ENCODE measurements around the gene VTI1A. TPM values are rescaled to one million over a fixed set of nuclear protein-coding genes. Genes with fewer than 3 reads are reported as not detected.

VTI1A gene
- total RNA-seq, 3 donors from 2014 or later (not counting 1 experiment from before 2014, with no cell fraction given) = 62.6 to 77.6 (median 68.2) TPM

DNA sequence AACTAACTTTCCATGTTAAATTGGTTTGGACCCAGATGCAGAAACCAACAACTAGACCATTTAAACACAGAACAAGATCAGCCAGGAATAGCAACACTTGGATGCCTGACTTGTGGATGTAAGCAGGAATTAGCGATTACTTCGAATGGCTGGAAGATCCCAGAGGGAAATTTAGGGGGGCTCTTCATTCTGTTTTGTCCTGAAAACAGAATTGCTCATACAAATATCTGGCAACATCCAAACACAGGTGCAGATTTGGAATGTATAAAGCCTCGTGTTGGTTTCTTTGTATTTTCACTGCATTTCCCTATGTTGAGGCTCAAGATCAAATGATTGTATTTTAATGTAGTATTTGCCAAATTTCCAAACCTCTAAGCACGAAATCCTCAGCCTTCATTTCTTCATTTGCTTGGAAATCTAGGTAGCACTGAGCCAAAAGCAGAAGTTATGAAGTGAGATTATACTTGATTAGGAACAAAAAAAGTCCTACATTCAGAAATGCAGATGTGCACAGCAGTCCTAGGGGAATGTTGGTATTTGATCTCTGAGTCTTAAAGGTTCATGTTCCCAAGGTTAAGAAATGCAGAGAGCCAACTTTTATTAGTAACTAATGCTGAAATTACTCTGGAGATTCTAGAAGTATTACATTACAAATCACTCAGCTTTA is 254.3 kb downstream of the VTI1A start:
- Histone ChIP-seq H3K36me3 (ENCODE audit: control insufficient read depth, insufficient read depth, low read length) (no peaks in the 10 kb centered on the region), H3K9me3 (ENCODE audit: control insufficient read depth, insufficient read depth, low read length) (no peaks in the 10 kb centered on the region), H3K27ac (ENCODE audit: low read length) (no peak overlapping the region), H3K4me1 (ENCODE audit: control insufficient read depth, insufficient read depth, low read length) (no peaks in the 10 kb centered on the region), H3K27me3 (ENCODE audit: control insufficient read depth, insufficient read depth, low read length) (no peaks in the 10 kb centered on the region), H3K4me3 (ENCODE audit: low read length) (no peak overlapping the region)
- TF ChIP-seq, protein P1, sequence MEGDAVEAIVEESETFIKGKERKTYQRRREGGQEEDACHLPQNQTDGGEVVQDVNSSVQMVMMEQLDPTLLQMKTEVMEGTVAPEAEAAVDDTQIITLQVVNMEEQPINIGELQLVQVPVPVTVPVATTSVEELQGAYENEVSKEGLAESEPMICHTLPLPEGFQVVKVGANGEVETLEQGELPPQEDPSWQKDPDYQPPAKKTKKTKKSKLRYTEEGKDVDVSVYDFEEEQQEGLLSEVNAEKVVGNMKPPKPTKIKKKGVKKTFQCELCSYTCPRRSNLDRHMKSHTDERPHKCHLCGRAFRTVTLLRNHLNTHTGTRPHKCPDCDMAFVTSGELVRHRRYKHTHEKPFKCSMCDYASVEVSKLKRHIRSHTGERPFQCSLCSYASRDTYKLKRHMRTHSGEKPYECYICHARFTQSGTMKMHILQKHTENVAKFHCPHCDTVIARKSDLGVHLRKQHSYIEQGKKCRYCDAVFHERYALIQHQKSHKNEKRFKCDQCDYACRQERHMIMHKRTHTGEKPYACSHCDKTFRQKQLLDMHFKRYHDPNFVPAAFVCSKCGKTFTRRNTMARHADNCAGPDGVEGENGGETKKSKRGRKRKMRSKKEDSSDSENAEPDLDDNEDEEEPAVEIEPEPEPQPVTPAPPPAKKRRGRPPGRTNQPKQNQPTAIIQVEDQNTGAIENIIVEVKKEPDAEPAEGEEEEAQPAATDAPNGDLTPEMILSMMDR (IDR thresholded peaks at IDR 0.05) = no peak
- intact Hi-C loops (cut with micrococcal nuclease) = no loop called here
- Mint-ChIP-seq H3K36me3 (no peaks in the 10 kb centered on the region), H3K4me3 (no peak overlapping the region), H3K27ac (no peak overlapping the region), H3K27me3 (ENCODE audit: low read depth in 2 of 2) (no peaks in the 10 kb centered on the region), H3K4me1 (peaks cover 5% of the 10 kb centered on the region in 2 donors), H3K9me3 (no peaks in the 10 kb centered on the region)
- whole genome bisulfite sequencing (ENCODE audit: insufficient coverage) = 91% methylated on average over 3 of the region's 4 CpGs
- no peak for ATAC-seq
- DNase-seq = no peak

DNA sequence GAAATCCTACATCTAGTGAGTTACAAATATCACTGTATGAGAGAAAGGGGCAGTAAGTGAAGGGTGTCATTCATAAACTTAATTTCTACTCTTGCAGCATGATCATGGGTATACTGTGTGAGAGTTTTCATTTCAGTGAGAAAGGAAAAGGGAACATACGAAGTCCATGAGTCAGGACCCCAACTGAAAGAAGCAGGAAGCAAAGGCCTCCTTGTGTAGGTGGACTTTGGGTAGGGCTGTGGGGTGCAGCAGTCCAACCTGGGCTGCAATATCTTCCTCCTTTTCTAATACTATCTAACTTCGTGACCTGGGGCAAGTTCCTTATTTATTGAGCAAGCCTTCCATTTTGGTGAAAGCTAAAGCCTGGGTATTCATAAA is 254.9 kb downstream of the VTI1A start:
- Mint-ChIP-seq H3K4me1 (peaks cover 5 to 10% of the 10 kb centered on the region in 2 donors), H3K27me3 (ENCODE audit: low read depth in 2 of 2) (no peaks in the 10 kb centered on the region), H3K36me3 (no peaks in the 10 kb centered on the region), H3K4me3 (no peak overlapping the region), H3K9me3 (no peaks in the 10 kb centered on the region), H3K27ac (no peak overlapping the region)
- Histone ChIP-seq H3K36me3 (ENCODE audit: control insufficient read depth, insufficient read depth, low read length) (no peaks in the 10 kb centered on the region), H3K4me3 (ENCODE audit: low read length) (no peak overlapping the region), H3K4me1 (ENCODE audit: control insufficient read depth, insufficient read depth, low read length) (no peaks in the 10 kb centered on the region), H3K9me3 (ENCODE audit: control insufficient read depth, insufficient read depth, low read length) (no peaks in the 10 kb centered on the region), H3K27ac (ENCODE audit: low read length) (no peak overlapping the region), H3K27me3 (ENCODE audit: control insufficient read depth, insufficient read depth, low read length) (no peaks in the 10 kb centered on the region)
- ATAC-seq = no peak
- intact Hi-C loops (cut with micrococcal nuclease) = no loop called here
- DNase-seq = no peak
- TF ChIP-seq, protein P1 (IDR thresholded peaks at IDR 0.05) = no peak
- WGBS (ENCODE audit: insufficient coverage) = 100% methylated on average over 2 of the region's 2 CpGs

DNA sequence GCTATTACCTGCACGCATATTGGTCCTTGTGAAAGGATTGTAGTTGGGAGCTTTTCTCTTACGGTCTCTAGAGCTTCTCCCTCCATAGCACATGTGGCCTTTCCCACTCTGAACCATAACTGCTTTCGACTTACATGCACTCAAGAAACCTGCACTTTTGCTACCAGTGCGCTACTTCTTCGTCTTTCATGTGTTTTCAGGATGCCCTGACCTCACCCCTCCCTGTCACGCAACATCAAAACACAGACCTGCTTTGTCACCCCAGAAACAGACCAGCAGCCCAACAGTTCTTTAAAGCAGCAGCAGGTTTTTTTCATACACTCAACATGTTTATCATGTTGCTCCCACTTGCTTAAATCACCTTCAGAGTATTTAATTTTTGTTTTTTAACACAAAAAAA is 259.6 kb downstream of the VTI1A start:
- no peaks in the 10 kb centered on the region for H3K27me3 ChIP-seq (ENCODE audit: control insufficient read depth, insufficient read depth, low read length)
- H3K9me3 Mint-ChIP-seq = no peaks in the 10 kb centered on the region
- DNase-seq (peak in 1 of 2 donors; percentile 6), ATAC-seq (no peak)
- no peaks in the 10 kb centered on the region for H3K36me3 ChIP-seq (ENCODE audit: control insufficient read depth, insufficient read depth, low read length)
- no peak overlapping the region for H3K27ac Mint-ChIP-seq
- intact Hi-C loops (cut with micrococcal nuclease) = no loop called here
- no peak overlapping the region for H3K27ac ChIP-seq (ENCODE audit: low read length)
- H3K4me1 Mint-ChIP-seq = peaks cover 1 to 7% of the 10 kb centered on the region in 2 donors
- H3K36me3 Mint-ChIP-seq = no peaks in the 10 kb centered on the region
- H3K4me3 Mint-ChIP-seq = no peak overlapping the region
- TF ChIP-seq, protein P1 (IDR thresholded peaks at IDR 0.05) = no peak
- H3K9me3 ChIP-seq (ENCODE audit: control insufficient read depth, insufficient read depth, low read length) = no peaks in the 10 kb centered on the region
- H3K27me3 Mint-ChIP-seq (ENCODE audit: low read depth in 2 of 2) = no peaks in the 10 kb centered on the region
- H3K4me1 ChIP-seq (ENCODE audit: control insufficient read depth, insufficient read depth, low read length) = no peaks in the 10 kb centered on the region
- 82% methylated on average over 6 of the region's 6 CpGs for WGBS (ENCODE audit: insufficient coverage)
- no peak overlapping the region for H3K4me3 ChIP-seq (ENCODE audit: low read length)

DNA sequence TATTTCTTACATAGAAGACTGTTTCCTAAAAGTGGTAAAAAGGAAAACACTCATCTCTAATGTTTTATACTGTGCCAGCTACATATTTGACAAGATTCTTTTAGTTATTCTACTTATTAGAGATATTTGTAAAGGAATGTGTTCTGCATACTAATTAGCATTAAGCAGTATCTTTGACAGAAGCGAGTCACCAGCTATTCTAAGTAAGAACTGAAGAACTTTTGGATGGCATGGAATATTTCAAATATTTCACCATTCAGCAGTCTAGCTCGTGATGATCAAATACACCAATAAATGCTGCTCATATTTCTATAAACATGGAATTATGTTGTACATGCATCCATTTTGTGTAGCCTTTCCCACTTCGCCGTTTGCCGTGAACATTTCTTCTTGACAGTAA is 261.4 kb downstream of the VTI1A start:
- ATAC-seq = no peak
- no peaks in the 10 kb centered on the region for H3K9me3 Mint-ChIP-seq
- peaks cover 10 to 14% of the 10 kb centered on the region in 2 donors for H3K4me1 Mint-ChIP-seq
- TF ChIP-seq, protein P1 (IDR thresholded peaks at IDR 0.05) = no peak
- H3K27ac Mint-ChIP-seq = no peak overlapping the region
- no peaks in the 10 kb centered on the region for H3K27me3 ChIP-seq (ENCODE audit: control insufficient read depth, insufficient read depth, low read length)
- no peak overlapping the region for H3K27ac ChIP-seq (ENCODE audit: low read length)
- H3K4me1 ChIP-seq (ENCODE audit: control insufficient read depth, insufficient read depth, low read length) = no peaks in the 10 kb centered on the region
- no peak overlapping the region for H3K4me3 ChIP-seq (ENCODE audit: low read length)
- no peaks in the 10 kb centered on the region for H3K36me3 Mint-ChIP-seq
- no peaks in the 10 kb centered on the region for H3K36me3 ChIP-seq (ENCODE audit: control insufficient read depth, insufficient read depth, low read length)
- intact Hi-C loops (cut with micrococcal nuclease) = no loop called here
- WGBS (ENCODE audit: insufficient coverage) = 91% methylated on average over 5 of the region's 5 CpGs
- DNase-seq = no peak
- H3K4me3 Mint-ChIP-seq = no peak overlapping the region
- H3K9me3 ChIP-seq (ENCODE audit: control insufficient read depth, insufficient read depth, low read length) = no peaks in the 10 kb centered on the region
- no peaks in the 10 kb centered on the region for H3K27me3 Mint-ChIP-seq (ENCODE audit: low read depth in 2 of 2)
